Measurements from ENCODE around the gene ZFPM1.

ZFPM1 gene

GRCh38 chr16:88436796-88437195, 16.3 kb upstream of the ZFPM1 start:
- Histone ChIP-seq H3K27ac (replicated peaks) (no peak overlapping the region), H3K27me3 (ENCODE audit: insufficient read depth, poor library complexity, severe bottlenecking) (peaks cover 2% of the 10 kb centered on the region), H3K4me3 (replicated peaks; ENCODE audit: insufficient read depth, low read length) (no peak overlapping the region)
- TF ChIP-seq REST (IDR thresholded peaks at IDR 0.05; ENCODE audit: insufficient replicate concordance, low read depth) = no peak
- no peak for TF ChIP-seq POLR2AphosphoS5 (IDR thresholded peaks at IDR 0.05; ENCODE audit: low read depth)
- TF ChIP-seq SPI1 (IDR thresholded peaks at IDR 0.05; ENCODE audit: borderline replicate concordance, low read depth) = no peak
- no peak for TF ChIP-seq GABPA (IDR thresholded peaks at IDR 0.05; ENCODE audit: low read depth)
- no peak for TF ChIP-seq CTCF (IDR thresholded peaks at IDR 0.05; ENCODE audit: insufficient read depth, low read length)
- DNase-seq (ENCODE audit: low read depth in 1 of 2, low spot score in 1 of 2) = no peak

- DNase-seq (ENCODE audit: low read depth in 1 of 2, low spot score in 1 of 2) = no peak
- TF ChIP-seq POLR2AphosphoS5 (IDR thresholded peaks at IDR 0.05; ENCODE audit: low read depth) (no peak), GABPA (IDR thresholded peaks at IDR 0.05; ENCODE audit: low read depth) (no peak), CTCF (IDR thresholded peaks at IDR 0.05; ENCODE audit: insufficient read depth, low read length) (no peak), SPI1 (IDR thresholded peaks at IDR 0.05; ENCODE audit: borderline replicate concordance, low read depth) (no peak), REST (IDR thresholded peaks at IDR 0.05; ENCODE audit: insufficient replicate concordance, low read depth) (no peak)
- H3K27me3 ChIP-seq (ENCODE audit: insufficient read depth, poor library complexity, severe bottlenecking) = peaks cover 2% of the 10 kb centered on the region
- H3K27ac ChIP-seq (replicated peaks) = no peak overlapping the region
- H3K4me3 ChIP-seq (replicated peaks; ENCODE audit: insufficient read depth, low read length) = no peak overlapping the region
Observed at GRCh38 chr16:88437367-88437964, 15.6 kb upstream of the ZFPM1 start.

- Histone ChIP-seq H3K27me3 (ENCODE audit: insufficient read depth, poor library complexity, severe bottlenecking) (peaks cover 2% of the 10 kb centered on the region), H3K4me3 (replicated peaks; ENCODE audit: insufficient read depth, low read length) (no peak overlapping the region), H3K27ac (replicated peaks) (no peak overlapping the region)
- no peak for DNase-seq (ENCODE audit: low read depth in 1 of 2, low spot score in 1 of 2)
- TF ChIP-seq GABPA (IDR thresholded peaks at IDR 0.05; ENCODE audit: low read depth) (no peak), REST (IDR thresholded peaks at IDR 0.05; ENCODE audit: insufficient replicate concordance, low read depth) (no peak), SPI1 (IDR thresholded peaks at IDR 0.05; ENCODE audit: borderline replicate concordance, low read depth) (no peak), CTCF (IDR thresholded peaks at IDR 0.05; ENCODE audit: insufficient read depth, low read length) (no peak), POLR2AphosphoS5 (IDR thresholded peaks at IDR 0.05; ENCODE audit: low read depth) (no peak)
Observed at GRCh38 chr16:88438084-88438870, 14.8 kb upstream of the ZFPM1 start.

Data from HL-60 (cell line).